GM21717 (cell line): Measurements from ENCODE around the gene BET1L.
"Not testable (repeated sequence)": the region's sequence is repeated elsewhere in the genome, so short reads cannot be mapped to it uniquely, and the experiment has no call there.

Experiments used
- ATAC-seq: cut with Tn5 transposase; IDR thresholded peaks from one replicate; pipeline ENCODE4 v1.9.1; 2021; ENCODE audit warnings: mild to moderate bottlenecking, moderate library complexity; ENCODE audit not compliant: unreplicated experiment

The BET1L gene, protein sequence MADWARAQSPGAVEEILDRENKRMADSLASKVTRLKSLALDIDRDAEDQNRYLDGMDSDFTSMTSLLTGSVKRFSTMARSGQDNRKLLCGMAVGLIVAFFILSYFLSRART

DNA sequence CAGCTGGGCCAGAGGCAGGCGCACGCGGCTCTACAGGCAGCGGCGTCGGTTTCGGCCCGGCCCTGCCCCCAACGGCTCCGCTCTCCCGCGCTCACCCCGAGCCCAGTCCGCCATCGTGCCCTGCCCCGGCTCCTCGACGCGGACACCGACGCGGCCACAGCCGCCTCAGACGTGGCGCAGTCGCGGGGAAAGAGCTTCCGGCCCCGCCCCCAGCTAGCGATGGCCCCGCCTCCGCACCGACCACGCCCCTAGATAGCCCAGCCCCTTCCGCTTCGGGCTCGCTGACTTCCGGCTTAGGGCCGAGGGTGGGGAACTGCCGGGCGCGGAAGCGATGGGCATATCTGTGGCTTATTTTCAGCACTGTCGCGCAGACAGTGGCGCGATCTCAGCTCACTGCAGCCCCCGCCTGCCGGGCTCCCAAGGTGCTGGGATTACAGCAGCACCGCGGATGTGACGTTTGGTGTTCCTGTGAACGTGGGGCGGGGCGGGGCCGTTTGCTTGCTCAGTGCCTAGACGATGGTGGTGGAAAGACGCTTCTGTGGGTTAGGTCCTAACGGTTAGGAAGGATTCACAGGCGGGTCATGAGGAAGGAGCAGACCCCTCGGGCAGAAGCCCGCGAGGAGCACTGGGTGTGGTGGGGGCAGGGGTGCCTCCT, at the start of gene BET1L, which contains the start of gene RIC8A:
TSS of gene BET1L (minus strand) at position 192 of the 655 bp plus-strand sequence. CDS start at position 114, 78 bp downstream.
TSS of gene RIC8A (plus strand) at position 501 of the 655 bp plus-strand sequence. CDS start 1,147 bp downstream, outside the sequence.
- ATAC-seq = peak; percentile 56

- ATAC-seq = no peak
Observed at GRCh38 chr11:255816-256215, 48.6 kb upstream of the BET1L start.

DNA sequence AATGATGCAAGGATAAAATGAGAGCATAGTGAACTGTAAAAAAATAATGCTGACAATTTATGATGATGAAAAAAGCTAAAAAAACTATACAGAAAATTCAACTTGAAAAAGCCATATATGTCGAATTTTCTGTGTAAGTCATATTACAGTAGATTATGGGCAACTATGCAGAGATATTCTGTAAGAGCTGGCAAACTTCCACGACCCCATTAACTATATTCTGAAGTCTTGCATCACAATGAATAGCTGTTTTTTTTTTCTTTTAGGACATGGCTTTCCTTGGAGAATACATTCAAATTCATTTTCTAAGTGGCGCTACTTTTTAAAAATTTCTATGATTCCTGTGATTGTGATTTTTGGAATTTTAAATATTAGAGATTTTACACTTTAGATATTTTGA, 48.0 kb upstream of the BET1L start:
- ATAC-seq = no peak

DNA sequence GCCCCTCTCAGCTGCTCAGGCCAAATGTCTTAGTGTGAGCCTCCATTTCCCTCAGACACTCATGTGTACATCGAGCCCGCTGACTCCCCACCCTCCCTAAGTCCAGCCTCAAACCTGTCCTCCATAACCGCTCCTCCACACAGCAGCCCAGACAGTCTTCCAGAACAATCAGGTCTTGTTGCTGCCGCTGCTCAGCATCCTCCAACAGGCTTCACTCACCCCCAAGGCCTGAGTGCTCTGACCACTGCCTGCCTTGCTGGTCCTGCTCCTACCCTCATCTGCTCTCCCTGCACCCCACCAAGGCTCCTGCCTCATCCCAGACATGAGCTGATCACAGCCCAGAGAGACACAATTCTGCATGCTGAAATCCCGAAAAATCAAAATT, 46.7 kb upstream of the BET1L start:
- no peak for ATAC-seq

DNA sequence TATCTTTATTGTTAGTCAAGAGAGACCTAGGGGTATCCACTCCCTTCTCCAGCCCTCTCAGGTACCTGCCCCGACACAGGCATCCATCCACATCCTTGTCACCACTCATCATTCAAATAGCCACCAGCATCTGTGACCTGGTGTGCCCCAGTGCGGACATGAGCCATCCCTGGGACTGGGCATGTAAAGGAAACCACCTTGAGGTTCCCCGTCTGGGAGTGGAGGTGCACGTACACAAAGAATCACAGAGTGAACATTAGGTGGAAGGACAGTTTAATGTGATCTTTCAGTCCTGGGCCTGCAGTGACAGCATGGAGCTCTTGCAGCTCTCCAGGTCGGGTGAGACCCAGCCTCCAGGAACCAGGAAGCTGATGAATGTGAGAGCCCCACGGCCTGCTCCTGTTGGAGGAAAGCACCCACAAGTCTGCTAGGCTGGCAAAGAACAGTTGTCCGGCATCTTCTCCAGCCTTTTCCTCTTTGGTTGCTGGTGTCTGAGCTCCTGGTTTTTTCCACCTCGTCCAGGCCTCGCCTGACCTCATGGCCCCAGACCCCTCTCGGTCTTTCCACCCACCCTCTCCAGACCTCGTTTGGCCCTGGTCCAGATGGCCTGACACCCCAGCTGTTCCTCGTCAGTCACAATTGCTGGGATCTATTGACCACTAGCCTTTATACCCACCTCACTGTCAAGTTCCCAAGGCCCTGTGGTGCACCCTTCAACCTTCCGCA, 46.1 kb upstream of the BET1L start:
- ATAC-seq = no peak

- no peak for ATAC-seq
Observed at GRCh38 chr11:252666-253065, 45.5 kb upstream of the BET1L start.

GRCh38 chr11:251550-251949, 44.4 kb upstream of the BET1L start:
- no peak for ATAC-seq

GRCh38 chr11:250740-251299, 43.6 kb upstream of the BET1L start:
- no peak for ATAC-seq

DNA sequence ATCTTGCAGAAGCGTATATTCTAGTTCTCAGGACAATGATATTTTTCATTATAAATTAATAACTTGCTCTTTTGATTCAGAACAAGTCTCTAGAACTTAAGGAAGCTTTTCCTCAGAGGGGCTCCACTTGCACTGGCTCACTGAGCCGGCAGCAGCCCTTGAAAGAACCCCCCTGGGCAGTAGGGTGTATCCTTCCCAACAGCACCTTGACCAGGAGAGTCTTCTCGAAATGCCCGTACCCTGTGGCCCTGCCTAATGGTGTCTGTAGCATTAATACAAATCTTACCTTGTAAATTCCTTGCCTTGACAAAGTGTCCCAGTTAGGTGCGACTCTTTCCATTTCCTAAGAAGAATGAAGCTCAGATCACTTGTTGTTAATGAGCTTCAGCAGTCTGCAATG, 43.1 kb upstream of the BET1L start:
- ATAC-seq = no peak

DNA sequence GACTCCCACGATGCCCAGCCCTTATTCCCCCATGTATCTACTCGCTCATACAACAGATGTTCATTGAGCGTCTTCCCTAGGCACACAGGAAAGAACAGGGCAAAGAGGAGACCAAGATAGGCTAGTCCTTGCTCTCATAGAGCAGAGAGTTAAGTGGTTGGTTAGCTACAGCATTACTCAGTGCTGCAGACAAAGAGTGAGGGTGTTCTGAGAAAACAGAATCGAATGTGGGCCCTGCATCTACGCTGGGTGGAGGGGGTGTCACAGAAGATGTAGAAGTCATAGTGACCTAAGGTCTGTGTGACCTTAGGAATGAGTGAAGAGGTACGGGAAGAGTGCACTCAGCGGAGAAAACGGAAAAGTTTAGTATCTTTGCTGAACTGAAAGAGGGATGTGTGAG, 41.9 kb upstream of the BET1L start:
- ATAC-seq = no peak

- no peak for ATAC-seq
Observed at GRCh38 chr11:244376-244775, 37.2 kb upstream of the BET1L start.

GRCh38 chr11:241634-242033, 34.4 kb upstream of the BET1L start:
- no peak for ATAC-seq

DNA sequence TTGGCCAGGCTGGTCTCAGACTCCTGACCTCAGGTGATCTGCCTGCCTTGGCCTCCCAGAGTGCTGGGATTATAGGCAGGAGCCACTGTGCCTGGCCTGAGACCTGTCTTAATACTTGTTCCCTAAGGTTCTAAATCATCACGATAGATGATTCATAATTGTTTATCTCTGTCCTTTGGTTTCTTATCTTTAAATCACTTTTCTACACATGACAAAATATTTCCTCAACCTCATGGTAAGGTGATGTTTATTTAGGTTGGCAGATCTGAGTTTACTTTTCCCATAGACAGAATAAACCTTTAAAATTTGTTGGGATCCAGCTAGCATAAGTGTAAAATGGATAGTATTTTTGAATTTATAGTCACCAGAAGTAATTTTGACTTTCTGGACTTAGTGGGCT, 33.1 kb upstream of the BET1L start:
- ATAC-seq = no peak

DNA sequence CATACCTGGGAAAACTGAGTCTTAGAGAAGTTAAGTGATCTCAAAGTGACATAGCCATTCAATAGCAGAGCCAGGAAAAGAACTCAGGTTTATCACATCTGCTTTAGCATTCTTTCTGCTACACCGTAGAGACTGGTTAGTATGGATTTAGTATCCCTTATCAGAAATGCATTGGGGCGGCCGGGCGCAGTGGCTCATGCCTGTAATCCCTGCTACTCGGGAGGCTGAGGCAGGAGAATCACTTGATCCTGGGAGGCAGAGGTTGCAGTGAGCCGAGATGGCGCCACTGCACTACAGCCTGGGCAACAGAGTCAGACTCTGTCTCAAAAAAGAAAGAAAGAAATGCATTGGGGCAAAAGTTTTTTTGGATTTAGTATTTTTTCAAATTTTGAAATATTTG, 31.1 kb upstream of the BET1L start:
- ATAC-seq = not testable (repeated sequence)

DNA sequence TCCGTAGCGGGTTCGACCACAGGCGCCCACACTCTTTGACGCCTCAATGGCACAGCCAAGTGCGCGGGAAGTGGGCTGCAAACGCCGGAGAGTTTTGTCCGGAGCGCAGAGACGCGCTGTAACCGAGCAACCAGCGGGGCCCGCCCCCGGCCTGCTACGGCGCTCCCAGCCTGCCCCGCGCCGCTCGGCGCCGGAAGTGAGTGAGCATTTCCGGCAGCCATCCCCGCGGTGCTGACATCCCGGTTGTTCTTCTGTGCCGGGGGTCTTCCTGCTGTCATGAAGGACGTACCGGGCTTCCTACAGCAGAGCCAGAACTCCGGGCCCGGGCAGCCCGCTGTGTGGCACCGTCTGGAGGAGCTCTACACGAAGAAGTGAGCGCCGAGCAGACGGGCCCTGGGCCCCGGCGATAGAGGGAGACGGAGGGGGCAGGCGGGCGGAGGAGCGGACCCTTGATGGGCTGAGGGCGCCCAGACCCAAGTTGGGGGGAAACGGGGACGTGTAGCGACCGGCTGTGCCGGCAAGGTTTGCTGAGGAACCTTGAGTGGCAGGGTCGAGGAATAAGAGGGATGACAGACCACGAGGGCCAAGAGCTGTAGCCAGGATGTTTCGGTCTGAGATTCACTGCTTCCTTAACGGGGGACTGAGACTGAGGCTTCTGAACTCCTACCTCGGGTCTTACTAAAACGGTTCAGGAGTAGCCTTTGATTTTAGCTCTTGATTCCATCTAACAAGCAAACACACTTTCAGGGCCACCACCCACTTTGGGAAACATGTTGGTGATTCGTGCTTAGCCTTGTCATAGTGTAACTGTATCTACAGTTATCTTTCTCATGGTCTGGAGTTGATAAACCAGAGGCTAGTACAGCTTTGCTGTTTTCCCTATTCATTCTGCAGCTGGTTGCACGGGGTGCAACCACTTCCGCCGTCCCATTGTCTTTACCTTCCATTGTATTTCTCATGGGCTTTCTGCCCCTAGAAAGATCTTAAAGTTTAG, 29.9 kb upstream of the BET1L start, which contains the start of gene PSMD13:
TSS of gene PSMD13 (plus strand) at position 203 of the 994 bp plus-strand sequence. CDS start at position 277, 74 bp downstream.
- ATAC-seq = peak; percentile 78

- peak; percentile 66 for ATAC-seq
Observed at GRCh38 chr11:235997-236773, 29.0 kb upstream of the BET1L start, which contains the start of gene SIRT3. TSS of gene SIRT3 (minus strand) at chr11:236342. CDS start at chr11:236328, 14 bp downstream.

DNA sequence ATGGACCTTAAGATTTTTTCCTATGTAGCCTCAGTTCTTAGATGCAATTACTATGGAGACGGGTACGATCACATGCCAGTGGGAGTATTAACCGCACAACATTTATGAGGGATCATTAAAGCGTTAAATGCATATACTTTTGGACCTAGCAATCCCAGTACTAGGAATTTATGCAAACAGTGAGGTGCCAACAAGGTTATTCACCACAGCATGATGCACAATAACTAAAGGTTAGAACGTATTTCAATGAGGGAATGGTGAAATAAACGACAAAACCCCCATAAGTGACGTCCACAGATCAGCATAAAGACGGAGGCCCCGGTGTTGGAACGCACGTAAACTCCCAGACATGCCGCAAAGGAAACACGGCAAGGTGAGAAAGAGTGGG, 28.4 kb upstream of the BET1L start:
- no peak for ATAC-seq

- ATAC-seq = no peak
Observed at GRCh38 chr11:235180-235579, 28.0 kb upstream of the BET1L start.

DNA sequence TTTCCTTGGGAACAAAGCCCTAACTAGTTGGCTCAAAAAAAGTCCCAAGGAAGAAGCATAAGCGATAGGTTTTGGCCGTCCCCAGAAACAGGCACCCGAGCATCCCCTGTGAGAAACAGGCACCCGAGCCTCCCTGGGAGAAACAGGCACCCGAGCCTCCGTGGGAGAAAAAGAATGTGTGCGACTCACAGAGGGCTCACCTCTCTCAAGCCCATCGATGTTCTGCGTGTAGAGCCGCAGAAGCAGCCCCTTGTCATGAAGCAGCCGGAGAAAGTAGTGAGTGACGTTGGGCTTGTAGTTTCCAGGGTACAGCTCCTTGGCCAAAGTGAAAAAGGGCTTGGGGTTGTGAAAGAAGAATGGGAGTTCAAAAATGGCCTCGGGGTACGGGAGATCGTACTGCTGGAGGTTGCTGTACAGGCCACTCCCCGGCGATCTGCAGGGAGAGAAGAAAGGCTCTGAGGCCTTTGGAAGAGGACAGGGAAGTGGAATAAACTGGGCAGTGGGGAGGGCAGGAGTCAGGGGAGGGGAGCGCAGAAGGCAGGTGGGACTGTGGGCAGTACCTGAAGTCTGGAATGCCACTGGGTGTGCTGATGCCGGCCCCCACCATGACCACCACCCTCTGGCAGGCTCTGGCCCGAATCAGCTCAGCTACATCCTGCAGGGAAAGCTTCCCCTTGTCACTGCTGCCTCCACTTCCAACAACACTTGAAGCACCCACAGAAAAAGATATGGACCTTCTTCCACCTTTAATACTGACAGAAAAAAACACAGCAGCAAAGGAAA, 25.8 kb upstream of the BET1L start:
- ATAC-seq = no peak
